Bone marrow (tissue), 2 donors: ENCODE results near the gene ARL4A.

Experiments used
- DNase-seq, 2 donors: peaks; one replicate each; lab custom pipeline; 2025; lab: John Stamatoyannopoulos, UW

Gene ARL4A

DNA sequence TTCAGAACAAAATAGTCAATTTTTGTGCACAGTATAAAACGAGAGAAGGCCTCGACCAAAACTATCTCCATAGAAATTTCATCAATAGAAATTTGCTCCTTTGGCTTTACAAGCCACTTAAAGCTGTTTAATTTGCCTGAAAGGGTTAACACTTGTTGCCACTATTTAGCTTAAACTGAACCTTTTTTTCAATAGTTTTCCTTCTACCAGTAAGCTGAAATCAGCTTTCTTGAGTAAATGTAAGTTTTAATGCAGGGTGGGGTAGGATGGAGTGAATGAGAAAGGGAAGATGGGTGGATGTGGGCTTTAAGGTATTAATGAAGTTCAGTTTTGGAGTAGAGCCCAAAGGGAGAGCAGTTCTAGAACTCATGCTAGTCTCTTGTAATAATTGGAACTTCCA is 39.5 kb downstream of the ARL4A start:
- no peak for DNase-seq

DNA sequence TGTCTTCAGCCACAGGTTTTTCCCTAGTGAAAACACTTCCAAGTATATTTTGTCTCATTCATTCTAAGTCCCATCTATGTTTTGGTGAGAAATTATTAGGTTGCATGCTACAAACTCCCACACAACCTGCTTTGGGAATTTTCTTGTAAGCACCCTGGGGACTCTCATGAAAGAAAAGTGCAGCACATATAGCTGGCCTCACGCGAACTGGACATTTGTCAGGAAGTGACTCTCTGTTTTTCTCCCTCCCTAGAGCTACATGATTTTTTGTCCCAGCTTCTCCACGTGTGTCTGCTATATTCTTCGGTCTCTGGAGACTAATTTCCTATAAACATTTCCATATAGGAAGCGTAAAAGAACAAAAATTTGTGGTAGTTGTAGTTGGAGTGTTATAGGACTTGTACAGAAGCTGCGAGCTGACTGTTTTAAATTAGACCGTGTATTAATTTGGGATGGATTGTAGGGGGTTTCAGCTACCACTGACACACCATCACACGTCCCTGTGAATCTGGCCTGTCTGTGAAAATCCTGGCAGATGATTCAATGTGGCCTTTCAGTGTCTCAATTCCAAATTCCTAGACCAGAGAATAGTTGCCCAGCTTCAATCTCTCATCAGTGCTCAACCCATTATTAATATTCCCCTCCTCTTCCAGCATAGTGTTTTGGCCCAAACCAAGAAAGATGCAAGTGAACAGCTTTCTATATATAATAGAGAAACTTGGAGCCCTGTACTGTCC is 40.2 kb downstream of the ARL4A start:
- no peak for DNase-seq

GRCh38 chr7:12728192-12728538 is 40.7 kb downstream of the ARL4A start:
- DNase-seq: peak in 1 of 2 donors; percentile 43

DNA sequence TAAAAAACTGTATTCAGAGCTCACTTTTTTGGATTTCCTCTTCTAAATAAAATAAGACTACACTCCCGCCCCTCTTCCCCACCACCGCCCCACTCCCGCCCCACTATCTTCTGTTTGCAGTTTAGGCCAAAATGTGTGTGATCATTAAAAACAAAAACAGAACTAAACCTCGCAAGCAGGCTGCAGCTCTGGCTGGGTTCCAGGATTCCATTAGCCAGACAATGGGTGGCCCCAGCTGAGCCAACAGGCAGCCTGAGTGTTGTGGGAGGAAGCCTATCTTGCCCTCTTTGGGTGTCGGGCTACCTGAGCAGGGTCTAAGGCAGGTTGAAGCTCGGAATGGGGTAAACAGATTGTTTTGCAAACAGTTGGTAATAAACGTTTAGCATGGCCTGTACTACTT is 41.7 kb downstream of the ARL4A start:
- DNase-seq: peak in 1 of 2 donors; percentile 34

DNA sequence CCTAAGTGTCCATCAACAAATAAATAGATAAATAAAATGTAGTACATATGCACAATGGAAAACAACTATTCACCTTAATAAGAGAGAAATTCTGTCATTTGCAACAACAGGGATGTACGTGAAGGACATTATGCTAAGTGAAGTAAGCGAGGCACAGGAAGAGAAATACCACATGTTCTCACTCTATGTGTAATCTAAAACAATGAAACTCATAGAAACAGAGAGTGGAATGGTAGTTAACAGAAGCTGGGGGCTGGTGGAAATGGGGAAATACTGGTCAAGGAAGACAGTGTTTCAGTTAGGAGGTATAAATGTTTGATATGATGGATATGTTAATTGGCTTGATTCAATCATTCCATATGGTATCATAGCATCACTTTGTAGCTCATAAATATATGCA is 43.1 kb downstream of the ARL4A start:
- DNase-seq: no peak

DNA sequence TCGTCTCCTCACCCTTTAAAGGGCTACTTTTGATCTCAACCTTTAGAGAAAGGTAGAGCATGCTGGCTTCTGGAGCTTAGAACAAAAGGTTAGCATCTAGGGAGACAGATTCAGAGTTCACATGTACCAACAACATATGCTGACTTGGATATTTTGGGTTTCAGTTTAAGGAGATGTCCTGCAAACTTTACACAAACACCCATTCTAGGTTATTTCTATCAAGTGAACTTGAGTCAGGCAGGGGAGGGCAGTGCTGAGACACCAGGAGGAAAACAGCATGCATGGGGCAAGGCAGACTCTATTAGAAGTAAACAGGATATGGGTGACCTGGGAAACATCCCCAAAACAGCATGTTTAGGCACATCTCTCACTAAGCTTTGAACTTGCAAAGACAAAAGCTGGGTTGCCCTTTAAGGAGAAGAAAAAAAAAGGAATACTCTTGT is 43.8 kb downstream of the ARL4A start:
- no peak for DNase-seq

DNA sequence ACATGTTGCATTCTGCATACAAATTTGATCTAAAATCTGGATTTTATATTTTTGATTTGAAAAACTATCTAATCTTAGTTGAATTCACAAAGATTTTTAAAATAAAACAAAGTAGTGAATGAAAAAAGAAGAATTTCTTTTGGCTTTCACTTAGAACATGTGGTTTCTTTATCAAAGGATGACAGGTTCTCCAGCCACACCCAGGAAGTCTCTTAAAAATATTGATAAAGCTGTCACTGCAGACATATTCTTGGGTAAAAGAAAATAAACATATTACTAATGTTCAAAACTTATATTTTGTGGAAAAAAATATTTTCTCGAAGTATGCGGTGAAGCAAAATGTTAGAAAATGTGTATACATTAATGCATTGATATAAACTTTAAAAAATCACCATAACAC is 44.3 kb downstream of the ARL4A start:
- DNase-seq: no peak

DNA sequence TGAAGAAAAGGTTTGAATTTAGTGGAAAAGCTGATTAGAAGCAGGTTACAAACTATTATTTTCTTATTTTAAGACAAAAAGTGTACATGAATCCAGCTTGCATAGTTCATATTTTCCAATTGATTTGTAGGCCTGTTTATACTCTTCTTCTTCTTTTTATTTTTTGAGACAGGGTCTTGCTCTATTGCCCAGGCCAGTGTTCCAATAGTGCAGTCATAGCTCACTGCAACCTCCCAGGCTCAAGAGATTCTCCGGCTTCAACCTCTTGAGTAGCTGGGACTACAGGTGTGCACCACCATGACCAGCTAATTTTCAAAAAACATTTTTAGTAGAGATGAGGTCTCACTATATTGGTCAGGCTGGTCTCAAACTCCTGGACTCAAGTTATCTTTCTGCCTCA is 45.0 kb downstream of the ARL4A start:
- no peak for DNase-seq

GRCh38 chr7:12735923-12736322 is 48.5 kb downstream of the ARL4A start:
- no peak for DNase-seq

GRCh38 chr7:12737373-12737772 is 49.9 kb downstream of the ARL4A start:
- no peak for DNase-seq

DNA sequence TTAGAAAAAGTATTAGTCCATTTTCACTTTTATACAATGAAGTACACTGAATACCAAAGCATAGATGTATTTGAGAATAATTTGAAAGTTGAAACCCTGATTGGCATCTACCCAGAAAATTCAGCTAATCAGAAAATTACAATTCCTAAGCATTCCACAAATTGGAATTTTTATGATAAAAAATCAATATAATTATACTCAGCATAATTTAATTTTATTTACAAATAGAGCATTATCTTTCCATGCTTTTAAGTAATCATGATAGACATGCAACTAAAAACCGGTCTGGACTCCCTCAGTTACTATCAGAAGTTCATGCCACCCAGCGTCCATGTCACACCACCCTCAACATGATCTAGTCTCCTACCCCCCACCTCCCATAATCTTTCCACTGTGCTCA is 50.4 kb downstream of the ARL4A start:
- DNase-seq: no peak

GRCh38 chr7:12738665-12739064 is 51.2 kb downstream of the ARL4A start:
- no peak for DNase-seq
